B cell (primary cell): ENCODE measurements around the gene NACA. TPM values are rescaled to one million over a fixed set of nuclear protein-coding genes. Genes with fewer than 3 reads are reported as not detected.

Source experiments
- ATAC-seq: fragments of 200-7000 bp; cut with Tn5 transposase; one replicate; pipeline ENCODE4 v1.10.0; 2021; ENCODE audit warnings: low read depth, mild to moderate bottlenecking, moderate number of reproducible peaks, moderate library complexity
- CTCF ChIA-PET: fragments of 350-600 bp; sonication (Branson Sonifier 250); formaldehyde crosslinking; loops from one replicate; lab custom pipeline; 2021; ENCODE audit warnings: antibody characterized with exemption, inconsistent platforms; lab: Charles Lee
- POLR2A ChIA-PET: fragments of 350-600 bp; sonication (Branson Sonifier 250); formaldehyde crosslinking; loops from one replicate; lab custom pipeline; 2021; ENCODE audit warnings: antibody characterized with exemption; lab: Charles Lee
- DNase-seq: peaks from one replicate; pipeline ENCODE4 v3.0.0; 2013
- H2AFZ ChIP-seq: 2 replicates; pipeline ENCODE4 v1.6.1; 2012; ENCODE audit warnings: mild to moderate bottlenecking, low read depth, low read length; ENCODE audit not compliant: insufficient read depth, poor library complexity, severe bottlenecking
- H3K27ac ChIP-seq, 2 donors: 1 replicate in 1 of 2; 2 replicates in 1 of 2; pipeline ENCODE4 v1.5.1; 2012 to 2013; ENCODE audit warnings: low read length in 2 of 2, mild to moderate bottlenecking in 2 of 2, moderate library complexity in 1 of 2
- H3K27me3 ChIP-seq, 4 experiments: fragments of 200-600 bp in 1 of 4; sonication (generic) in 1 of 4; replicated peaks in 1 of 4; 1 replicate in 2 of 4; 2 replicates in 2 of 4; pipeline versions ENCODE4 v1.6.1 to v1.7.0; 2013 to 2016; ENCODE audit warnings: low read length in 3 of 4, mild to moderate bottlenecking in 2 of 4, mixed read lengths in 1 of 4, moderate library complexity in 1 of 4; ENCODE audit not compliant: insufficient read depth in 4 of 4, control insufficient read depth in 3 of 4; ENCODE audit errors: control extremely low read depth in 1 of 4
- H3K36me3 ChIP-seq, 2 experiments: replicated peaks in 1 of 2; 1 replicate in 1 of 2; 2 replicates in 1 of 2; pipeline versions ENCODE4 v1.6.1 to v1.7.1; 2013; ENCODE audit warnings: low read length in 1 of 2; ENCODE audit not compliant: insufficient read depth in 2 of 2, control insufficient read depth in 1 of 2; ENCODE audit errors: control extremely low read depth in 1 of 2, extremely low read depth in 1 of 2
- H3K4me1 ChIP-seq, 2 donors: fragments of 200-600 bp in 1 of 2; sonication (generic) in 1 of 2; 1 replicate in 1 of 2; 2 replicates in 1 of 2; pipeline versions ENCODE4 v1.5.1 to v1.6.1; 2013 to 2017; ENCODE audit warnings: low read length in 2 of 2; ENCODE audit not compliant: control insufficient read depth in 2 of 2, insufficient read depth in 2 of 2
- H3K4me2 ChIP-seq: replicated peaks from 2 replicates; pipeline ENCODE3; 2012; ENCODE audit warnings: mild to moderate bottlenecking, low read depth, low read length; ENCODE audit not compliant: poor library complexity, severe bottlenecking
- H3K4me3 ChIP-seq, 5 experiments: fragments of 200-600 bp in 1 of 5; sonication (generic) in 1 of 5; 1 replicate in 3 of 5; 2 replicates in 2 of 5; pipeline versions ENCODE4 v1.5.1 to v1.7.0; 2011 to 2016; ENCODE audit warnings: low read length in 4 of 5, mild to moderate bottlenecking in 4 of 5, low read depth in 2 of 5, control low read depth in 1 of 5, moderate library complexity in 1 of 5; ENCODE audit not compliant: insufficient read depth in 1 of 5; ENCODE audit errors: control extremely low read depth in 1 of 5, extremely low read depth in 1 of 5
- H3K79me2 ChIP-seq: fragments of 200-600 bp; sonication (generic); one replicate; pipeline ENCODE4 v1.6.0; 2016; ENCODE audit warnings: low read length; ENCODE audit not compliant: control insufficient read depth, insufficient read depth
- H3K9ac ChIP-seq: fragments of 200-600 bp; sonication (generic); 2 replicates; pipeline ENCODE4 v1.6.1; 2017; ENCODE audit warnings: mild to moderate bottlenecking, low read length, moderate library complexity
- H3K9me3 ChIP-seq, 3 donors: one replicate each; pipeline versions ENCODE4 v1.6.1 to v1.7.1; 2013; ENCODE audit warnings: low read length in 2 of 3; ENCODE audit not compliant: control insufficient read depth in 2 of 3, insufficient read depth in 1 of 3; ENCODE audit errors: control extremely low read depth in 1 of 3
- H4K20me1 ChIP-seq: 2 replicates; pipeline ENCODE4 v1.6.0; 2012; ENCODE audit warnings: mild to moderate bottlenecking, low read length; ENCODE audit not compliant: insufficient read depth, control insufficient read depth, poor library complexity, severe bottlenecking
- H3K27ac Mint-ChIP-seq: one replicate; pipeline ENCODE4 v1.8.0; 2021; ENCODE audit warnings: mixed read lengths
- H3K27me3 Mint-ChIP-seq: one replicate; pipeline ENCODE4 v1.8.0; 2021; ENCODE audit warnings: mixed read lengths
- H3K4me1 Mint-ChIP-seq: one replicate; pipeline ENCODE4 v1.8.0; 2021; ENCODE audit warnings: mixed read lengths
- H3K4me3 Mint-ChIP-seq: one replicate; pipeline ENCODE4 v1.8.0; 2021; ENCODE audit warnings: mixed read lengths
- H3K9me3 Mint-ChIP-seq: one replicate; pipeline ENCODE4 v1.8.0; 2022; ENCODE audit warnings: mixed read lengths; ENCODE audit not compliant: insufficient read depth
- EZH2 ChIP-seq: IDR thresholded peaks from 2 replicates; pipeline ENCODE4 v1.6.1; 2012; ENCODE audit warnings: borderline replicate concordance, low read depth, mild to moderate bottlenecking, moderate library complexity, low read length; ENCODE audit not compliant: insufficient read depth, poor library complexity, severe bottlenecking
- WGBS: methylation state at CpG from one replicate; pipeline ENCODE4 v1.1.5; 2013; ENCODE audit warnings: missing lambda C conversion rate; ENCODE audit not compliant: insufficient coverage; 5-methylcytosine and 5-hydroxymethylcytosine counted together
- intact Hi-C: fragments of 100-400 bp; cut with micrococcal nuclease; formaldehyde crosslinking; loops from one replicate; pipeline ENCODE4 v1.10.0; 2022
- polyA plus RNA-seq: library from polyadenylated mRNA; depleted of rRNA; stranded (reverse); fragments of >200 nt; gene quantifications from 2 replicates; pipeline ENCODE4 v1.2.3, GENCODE V29; 2012
- total RNA-seq, 2 donors: library from RNA; stranded (reverse); fragments of 120-200 nt in 1 of 2; gene quantifications; 1 replicate in 1 of 2; 2 replicates in 1 of 2; pipeline versions ENCODE4 v1.2.3 to v1.2.4, GENCODE V29; 2013 to 2022
- TF ChIP-seq, protein P1 (sequence below): fragments of 200-600 bp; IDR thresholded peaks from one replicate; pipeline ENCODE4 v1.8.0; 2022; ENCODE audit warnings: antibody characterized with exemption, mild to moderate bottlenecking

Gene NACA
- total and polyA plus RNA-seq, 2 donors (not counting 1 experiment from before 2014, with no cell fraction given) = 1,076 to 1,127 TPM

DNA sequence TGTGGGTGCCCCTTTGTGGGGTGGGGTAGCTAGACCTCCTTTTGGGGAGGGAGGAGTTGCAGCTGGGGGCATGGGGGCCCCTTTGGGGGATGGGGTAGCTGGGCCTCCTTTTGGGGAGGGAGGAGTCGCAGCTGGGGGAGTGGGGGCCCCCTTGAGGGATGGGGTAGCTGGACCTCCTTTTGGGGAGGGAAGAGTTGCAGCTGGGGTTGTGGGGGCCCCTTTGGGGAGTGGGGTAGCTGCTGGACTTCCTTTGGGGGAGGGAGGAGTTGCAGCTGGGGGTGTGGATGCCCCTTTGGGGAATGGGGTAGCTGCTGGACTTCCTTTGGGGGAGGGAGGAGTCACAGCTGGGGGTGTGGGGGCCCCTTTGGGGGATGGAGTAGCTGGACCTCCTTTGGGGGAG, 7.0 kb downstream of the NACA start:
- H3K27ac ChIP-seq = peak overlapping the region in 1 of 2 donors; percentile 92
- Mint-ChIP-seq H3K9me3 (no peaks in the 10 kb centered on the region), H3K4me3 (no peak overlapping the region), H3K4me1 (peaks cover 64% of the 10 kb centered on the region), H3K27me3 (no peaks in the 10 kb centered on the region), H3K27ac (no peak overlapping the region)
- H3K27me3 ChIP-seq = no peaks in the 10 kb centered on the region
- intact Hi-C loops = no loop called here
- POLR2A ChIA-PET = interaction anchor here (0.6 to 0.7 kb wide), 5 partner anchors 31 to 828 kb away, joined by 3 to 11 read pairs (median 4); no protein-coding TSS in a partner anchor
- H3K4me3 ChIP-seq = no peak overlapping the region
- H4K20me1 ChIP-seq = peaks cover 96% of the 10 kb centered on the region
- peak overlapping the region; percentile 9 for H3K4me2 ChIP-seq
- DNase-seq (no peak), ATAC-seq (no peak)
- H3K9ac ChIP-seq = no peak overlapping the region
- CTCF ChIA-PET = interaction anchor here (0.7 to 1.9 kb wide), 3 partner anchors 81 to 283 kb away, joined by 3 to 4 read pairs (median 3); no protein-coding TSS in a partner anchor
- TF ChIP-seq, protein P1, sequence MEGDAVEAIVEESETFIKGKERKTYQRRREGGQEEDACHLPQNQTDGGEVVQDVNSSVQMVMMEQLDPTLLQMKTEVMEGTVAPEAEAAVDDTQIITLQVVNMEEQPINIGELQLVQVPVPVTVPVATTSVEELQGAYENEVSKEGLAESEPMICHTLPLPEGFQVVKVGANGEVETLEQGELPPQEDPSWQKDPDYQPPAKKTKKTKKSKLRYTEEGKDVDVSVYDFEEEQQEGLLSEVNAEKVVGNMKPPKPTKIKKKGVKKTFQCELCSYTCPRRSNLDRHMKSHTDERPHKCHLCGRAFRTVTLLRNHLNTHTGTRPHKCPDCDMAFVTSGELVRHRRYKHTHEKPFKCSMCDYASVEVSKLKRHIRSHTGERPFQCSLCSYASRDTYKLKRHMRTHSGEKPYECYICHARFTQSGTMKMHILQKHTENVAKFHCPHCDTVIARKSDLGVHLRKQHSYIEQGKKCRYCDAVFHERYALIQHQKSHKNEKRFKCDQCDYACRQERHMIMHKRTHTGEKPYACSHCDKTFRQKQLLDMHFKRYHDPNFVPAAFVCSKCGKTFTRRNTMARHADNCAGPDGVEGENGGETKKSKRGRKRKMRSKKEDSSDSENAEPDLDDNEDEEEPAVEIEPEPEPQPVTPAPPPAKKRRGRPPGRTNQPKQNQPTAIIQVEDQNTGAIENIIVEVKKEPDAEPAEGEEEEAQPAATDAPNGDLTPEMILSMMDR = no peak
- no peak for TF ChIP-seq EZH2
- 25% methylated on average over 1 of the region's 1 CpG for WGBS
- no peak overlapping the region for H2AFZ ChIP-seq
- no peaks in the 10 kb centered on the region for H3K9me3 ChIP-seq
- H3K79me2 ChIP-seq = peaks cover 60% of the 10 kb centered on the region
- H3K4me1 ChIP-seq = peaks cover 48 to 66% of the 10 kb centered on the region in 2 donors
- H3K36me3 ChIP-seq = peaks cover 12 to 73% of the 10 kb centered on the region in 2 experiments
